DND-41 (cell line): ENCODE data around the gene MRPL24.

ENCODE experiments used
- ATAC-seq: fragments of 200-7000 bp; cut with Tn5 transposase; 3 replicates; pipeline ENCODE4 v1.9.1; 2021; ENCODE audit warnings: low read depth; ENCODE audit not compliant: insufficient read depth
- DNase-seq: peaks from one replicate; pipeline ENCODE4 v3.0.0-alpha.2; 2020
- H2AFZ ChIP-seq: 2 replicates; pipeline ENCODE4 v1.6.0; 2012; ENCODE audit warnings: low read depth, low read length
- H3K27ac ChIP-seq: 2 replicates; pipeline ENCODE4 v1.5.1; 2012; ENCODE audit warnings: low read length, inconsistent platforms
- H3K27me3 ChIP-seq: fragments of 200-600 bp; sonication (generic); 2 replicates; pipeline ENCODE4 v1.6.0; 2012; ENCODE audit warnings: low read length, mild to moderate bottlenecking, inconsistent platforms; ENCODE audit not compliant: insufficient read depth, poor library complexity
- H3K36me3 ChIP-seq: 2 replicates; pipeline ENCODE4 v1.5.1; 2012; ENCODE audit warnings: low read length, inconsistent platforms; ENCODE audit not compliant: insufficient read depth
- H3K4me1 ChIP-seq: 2 replicates; pipeline ENCODE4 v1.5.1; 2012; ENCODE audit warnings: mild to moderate bottlenecking, low read length; ENCODE audit not compliant: insufficient read depth
- H3K4me2 ChIP-seq: 2 replicates; pipeline ENCODE4 v1.6.0; 2012; ENCODE audit warnings: mild to moderate bottlenecking, moderate library complexity, low read length, inconsistent platforms; ENCODE audit not compliant: insufficient read depth
- H3K4me3 ChIP-seq, 2 experiments: fragments of 200-600 bp in 1 of 2; shearing (Covaris generic) in 1 of 2; 2 replicates each; pipeline ENCODE4 v1.5.1; 2012 to 2016; ENCODE audit warnings: inconsistent platforms in 2 of 2, low read length in 2 of 2, mild to moderate bottlenecking in 2 of 2, low read depth in 1 of 2, moderate library complexity in 1 of 2
- H3K79me2 ChIP-seq: 2 replicates; pipeline ENCODE4 v1.6.0; 2012; ENCODE audit warnings: low read length, inconsistent platforms; ENCODE audit not compliant: insufficient read depth
- H3K9ac ChIP-seq: 2 replicates; pipeline ENCODE4 v1.6.0; 2012; ENCODE audit warnings: low read depth, mild to moderate bottlenecking, inconsistent platforms, low read length, moderate library complexity
- H3K9me3 ChIP-seq: 2 replicates; pipeline ENCODE4 v1.5.1; 2012; ENCODE audit warnings: low read length, moderate library complexity, mild to moderate bottlenecking, inconsistent platforms; ENCODE audit not compliant: insufficient read depth, severe bottlenecking
- H4K20me1 ChIP-seq: 2 replicates; pipeline ENCODE4 v1.6.0; 2012; ENCODE audit warnings: low read length; ENCODE audit not compliant: insufficient read depth
- EZH2 ChIP-seq: IDR thresholded peaks from 3 replicates; pipeline ENCODE4 v1.6.1; 2012; ENCODE audit warnings: borderline replicate concordance, low read depth, mild to moderate bottlenecking, moderate library complexity, low read length, inconsistent platforms; ENCODE audit not compliant: severe bottlenecking
- TF ChIP-seq, protein P1 (sequence below): IDR thresholded peaks from 2 replicates; pipeline ENCODE4 v1.5.1; 2012; ENCODE audit warnings: borderline replicate concordance, low read length, moderate library complexity, mild to moderate bottlenecking; ENCODE audit not compliant: poor library complexity, severe bottlenecking; ENCODE audit errors: extremely low read depth

Gene MRPL24

DNA sequence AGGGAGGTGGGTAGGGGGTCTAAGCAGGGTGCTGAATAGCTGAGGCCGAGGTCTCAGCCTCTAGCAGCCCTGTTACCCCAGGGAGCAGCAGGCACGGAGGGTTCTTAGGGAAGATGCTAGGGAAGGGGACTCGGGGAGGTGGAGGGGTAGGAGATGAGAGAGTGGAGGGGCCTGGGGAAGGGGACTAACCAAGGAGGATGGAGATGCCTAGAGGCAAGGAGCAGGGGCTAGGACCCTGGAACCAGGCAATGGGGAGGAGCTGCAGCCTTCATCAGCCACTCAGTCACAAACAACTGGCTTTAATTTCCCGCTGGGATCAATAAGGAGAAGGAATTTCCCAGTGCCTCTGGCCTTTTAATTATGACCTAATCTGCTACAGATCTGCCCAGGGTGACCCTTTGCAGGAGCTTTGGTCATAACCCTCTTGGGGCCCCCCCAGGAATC is 32.6 kb downstream of the MRPL24 start:
- H3K36me3 ChIP-seq, result no peaks in the 10 kb centered on the region
- TF ChIP-seq EZH2, result no peak
- TF ChIP-seq, protein P1, sequence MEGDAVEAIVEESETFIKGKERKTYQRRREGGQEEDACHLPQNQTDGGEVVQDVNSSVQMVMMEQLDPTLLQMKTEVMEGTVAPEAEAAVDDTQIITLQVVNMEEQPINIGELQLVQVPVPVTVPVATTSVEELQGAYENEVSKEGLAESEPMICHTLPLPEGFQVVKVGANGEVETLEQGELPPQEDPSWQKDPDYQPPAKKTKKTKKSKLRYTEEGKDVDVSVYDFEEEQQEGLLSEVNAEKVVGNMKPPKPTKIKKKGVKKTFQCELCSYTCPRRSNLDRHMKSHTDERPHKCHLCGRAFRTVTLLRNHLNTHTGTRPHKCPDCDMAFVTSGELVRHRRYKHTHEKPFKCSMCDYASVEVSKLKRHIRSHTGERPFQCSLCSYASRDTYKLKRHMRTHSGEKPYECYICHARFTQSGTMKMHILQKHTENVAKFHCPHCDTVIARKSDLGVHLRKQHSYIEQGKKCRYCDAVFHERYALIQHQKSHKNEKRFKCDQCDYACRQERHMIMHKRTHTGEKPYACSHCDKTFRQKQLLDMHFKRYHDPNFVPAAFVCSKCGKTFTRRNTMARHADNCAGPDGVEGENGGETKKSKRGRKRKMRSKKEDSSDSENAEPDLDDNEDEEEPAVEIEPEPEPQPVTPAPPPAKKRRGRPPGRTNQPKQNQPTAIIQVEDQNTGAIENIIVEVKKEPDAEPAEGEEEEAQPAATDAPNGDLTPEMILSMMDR, result no peak
- peaks cover 17% of the 10 kb centered on the region for H3K27me3 ChIP-seq
- H3K27ac ChIP-seq, result no peak overlapping the region
- no peak overlapping the region for H3K4me2 ChIP-seq
- peaks cover 24% of the 10 kb centered on the region for H3K4me1 ChIP-seq
- H3K9me3 ChIP-seq, result no peaks in the 10 kb centered on the region
- no peak overlapping the region for H3K9ac ChIP-seq
- DNase-seq (no peak), ATAC-seq (no peak)
- peaks cover 8% of the 10 kb centered on the region for H4K20me1 ChIP-seq
- H3K79me2 ChIP-seq, result no peaks in the 10 kb centered on the region
- H2AFZ ChIP-seq, result no peak overlapping the region
- no peak overlapping the region for H3K4me3 ChIP-seq

DNA sequence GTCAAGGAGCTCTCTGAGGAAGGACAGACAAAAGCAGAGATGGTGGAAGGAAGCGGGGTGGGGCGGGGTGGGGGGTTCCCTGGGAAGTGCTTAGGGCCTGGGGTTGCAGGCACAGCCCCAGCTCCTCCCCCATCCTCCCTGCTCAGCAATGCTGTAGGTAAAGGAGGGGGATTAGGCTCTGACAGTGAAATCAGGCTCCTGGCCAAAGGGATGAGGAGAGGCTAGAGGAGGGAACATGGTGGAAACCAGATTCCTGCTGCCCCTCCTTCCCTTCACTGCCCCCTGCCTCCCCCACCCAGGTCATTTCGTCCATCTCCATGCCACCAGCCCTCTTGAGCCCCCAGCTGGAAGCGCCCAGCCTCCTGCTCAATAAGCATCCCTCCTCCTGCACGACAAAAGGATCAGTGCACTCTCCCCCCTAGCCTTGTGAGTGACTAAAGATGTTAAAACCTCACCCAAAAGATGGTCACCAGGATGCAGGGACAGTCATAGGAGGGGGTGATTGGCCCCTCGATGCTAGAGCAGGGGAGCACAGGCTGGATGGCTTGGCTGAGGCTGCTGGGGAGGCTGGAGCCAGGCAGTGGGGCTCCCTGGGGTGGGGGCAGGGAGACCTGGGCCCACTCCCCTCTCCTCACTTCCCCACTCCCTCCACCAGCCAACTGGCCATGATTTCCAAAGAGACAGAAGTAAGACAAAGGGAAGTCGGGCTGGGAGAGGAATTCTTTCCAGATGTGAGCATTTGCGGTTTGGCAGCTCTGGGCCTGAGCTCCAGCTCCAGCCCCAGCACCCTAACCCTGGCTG is 33.3 kb downstream of the MRPL24 start:
- TF ChIP-seq, protein P1, result no peak
- TF ChIP-seq EZH2, result no peak
- Histone ChIP-seq H3K36me3 (no peaks in the 10 kb centered on the region), H3K27me3 (peaks cover 17% of the 10 kb centered on the region), H3K9me3 (no peaks in the 10 kb centered on the region), H3K27ac (no peak overlapping the region), H4K20me1 (peaks cover 8% of the 10 kb centered on the region), H3K4me3 (no peak overlapping the region), H3K4me1 (peaks cover 24% of the 10 kb centered on the region), H3K9ac (no peak overlapping the region), H3K79me2 (no peaks in the 10 kb centered on the region), H2AFZ (no peak overlapping the region), H3K4me2 (no peak overlapping the region; the same call in 1 of the 2 replicates)
- DNase-seq (no peak), ATAC-seq (no peak)

DNA sequence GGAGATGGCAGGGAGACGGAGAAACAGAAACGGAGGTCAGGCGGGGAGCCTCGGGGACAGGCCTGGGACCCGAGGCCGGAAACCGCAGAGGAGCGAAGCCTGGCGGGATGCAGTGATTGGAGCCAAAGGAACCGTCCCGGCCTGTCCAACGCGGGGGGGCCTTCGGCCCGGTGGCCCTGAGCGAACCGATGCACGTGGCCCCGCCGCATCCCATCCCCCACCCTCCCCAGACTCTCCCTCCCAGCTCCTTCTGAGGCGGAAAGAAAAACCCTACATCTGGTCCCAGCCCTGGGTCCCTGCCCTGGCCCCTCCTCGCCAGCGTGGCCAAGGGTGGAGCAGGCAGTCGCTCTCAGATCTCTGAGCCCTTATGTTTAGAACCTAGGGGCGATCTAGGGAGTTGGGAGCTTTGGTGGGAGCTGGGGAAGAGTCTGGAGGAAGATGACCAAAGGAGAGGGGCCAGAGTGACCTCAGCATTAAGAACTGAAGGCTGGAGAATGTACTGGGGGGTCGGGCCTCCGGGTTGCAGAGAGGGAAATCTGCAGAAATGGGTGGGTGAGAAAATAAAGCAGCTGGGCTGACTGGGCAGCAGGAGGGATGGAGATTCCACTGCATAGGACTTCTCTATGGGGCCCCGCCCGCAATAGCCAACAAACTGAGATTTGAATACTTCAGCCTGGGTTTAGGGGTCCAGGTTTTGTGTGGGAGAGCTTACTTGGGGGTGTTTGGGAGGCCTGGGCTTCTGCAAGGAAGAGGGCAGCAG is 34.1 kb downstream of the MRPL24 start:
- Histone ChIP-seq H3K4me1 (peaks cover 24% of the 10 kb centered on the region), H3K4me2 (peak overlapping the region; percentile 91), H3K9ac (peak overlapping the region; percentile 44), H3K36me3 (no peaks in the 10 kb centered on the region), H3K4me3 (peak overlapping the region in 1 of 2 experiments; percentile 60; a peak in 2 of 4 replicates), H3K79me2 (no peaks in the 10 kb centered on the region), H3K9me3 (no peaks in the 10 kb centered on the region), H3K27me3 (peaks cover 17% of the 10 kb centered on the region), H2AFZ (peak overlapping the region; percentile 82), H4K20me1 (peaks cover 8% of the 10 kb centered on the region), H3K27ac (no peak overlapping the region)
- TF ChIP-seq, protein P1, result no peak
- peak; percentile 2 for TF ChIP-seq EZH2
- DNase-seq, result peak; percentile 50
- ATAC-seq, result peak; percentile 38
